Astrocyte (in vitro differentiated cells and primary cell): ENCODE measurements around the gene AQP2. TPM values are rescaled to one million over a fixed set of nuclear protein-coding genes. Genes with fewer than 3 reads are reported as not detected.

ENCODE experiments used
- DNase-seq: peaks from one replicate; pipeline ENCODE4 v3.0.0-alpha.2; 2010; ENCODE audit warnings: low read depth
- FAIRE-seq: peaks from 2 replicates; lab custom pipeline; 2011; peaks lifted over from hg19 to GRCh38; lab: Jason Lieb, UNC
- H2AFZ ChIP-seq: 2 replicates; pipeline ENCODE4 v1.6.0; 2012; ENCODE audit warnings: low read depth, low read length, inconsistent platforms
- H3K27ac ChIP-seq: 2 replicates; pipeline ENCODE4 v1.5.1; 2011; ENCODE audit warnings: low read depth, low read length, inconsistent platforms
- H3K27me3 ChIP-seq: 2 replicates; pipeline ENCODE4 v1.6.0; 2011; ENCODE audit warnings: low read length, inconsistent platforms; ENCODE audit not compliant: insufficient read depth
- H3K36me3 ChIP-seq: 2 replicates; pipeline ENCODE4 v1.5.1; 2011; ENCODE audit warnings: low read length, inconsistent platforms; ENCODE audit not compliant: insufficient read depth
- H3K4me1 ChIP-seq: 2 replicates; pipeline ENCODE4 v1.5.1; 2011; ENCODE audit warnings: low read length, inconsistent platforms; ENCODE audit not compliant: insufficient read depth
- H3K4me2 ChIP-seq: 2 replicates; pipeline ENCODE4 v1.6.0; 2012; ENCODE audit warnings: low read length, inconsistent platforms
- H3K4me3 ChIP-seq: 2 replicates; pipeline ENCODE4 v1.5.1; 2011; ENCODE audit warnings: low read depth, mild to moderate bottlenecking, low read length, inconsistent platforms; ENCODE audit not compliant: insufficient read depth
- H3K79me2 ChIP-seq: 2 replicates; pipeline ENCODE4 v1.6.0; 2012; ENCODE audit warnings: mild to moderate bottlenecking, low read length, inconsistent platforms; ENCODE audit not compliant: insufficient read depth
- H3K9ac ChIP-seq: 2 replicates; pipeline ENCODE4 v1.6.0; 2012; ENCODE audit warnings: mild to moderate bottlenecking, low read length, inconsistent platforms
- H3K9me3 ChIP-seq: 2 replicates; pipeline ENCODE4 v1.5.1; 2012; ENCODE audit warnings: low read depth, mild to moderate bottlenecking, low read length, inconsistent platforms; ENCODE audit not compliant: insufficient read depth
- H4K20me1 ChIP-seq: 2 replicates; pipeline ENCODE4 v1.6.0; 2012; ENCODE audit warnings: low read length, inconsistent platforms; ENCODE audit not compliant: insufficient read depth
- H3K27ac Mint-ChIP-seq: one replicate; pipeline ENCODE4 v1.8.0; 2021; ENCODE audit warnings: mild to moderate bottlenecking, mixed read lengths; ENCODE audit not compliant: unreplicated experiment
- H3K27me3 Mint-ChIP-seq: one replicate; pipeline ENCODE4 v1.8.0; 2021; ENCODE audit warnings: low read depth, mixed read lengths; ENCODE audit not compliant: unreplicated experiment
- H3K36me3 Mint-ChIP-seq: one replicate; pipeline ENCODE4 v1.8.0; 2021; ENCODE audit warnings: low read depth, mixed read lengths; ENCODE audit not compliant: unreplicated experiment
- H3K4me1 Mint-ChIP-seq: one replicate; pipeline ENCODE4 v1.8.0; 2021; ENCODE audit warnings: low read depth, mixed read lengths; ENCODE audit not compliant: unreplicated experiment
- H3K4me3 Mint-ChIP-seq: one replicate; pipeline ENCODE4 v1.8.0; 2021; ENCODE audit warnings: mild to moderate bottlenecking, moderate library complexity, mixed read lengths; ENCODE audit not compliant: unreplicated experiment
- H3K9me3 Mint-ChIP-seq: one replicate; pipeline ENCODE4 v1.8.0; 2021; ENCODE audit warnings: mild to moderate bottlenecking, mixed read lengths; ENCODE audit not compliant: unreplicated experiment
- CTCF ChIP-seq: IDR thresholded peaks from 2 replicates; pipeline ENCODE4 v1.5.1; 2011; ENCODE audit warnings: low read depth, mild to moderate bottlenecking, inconsistent platforms, low read length, moderate library complexity; ENCODE audit not compliant: insufficient read depth
- EZH2 ChIP-seq: IDR thresholded peaks from 2 replicates; pipeline ENCODE4 v1.6.1; 2012; ENCODE audit warnings: mild to moderate bottlenecking, low read length, inconsistent platforms; ENCODE audit not compliant: insufficient read depth
- total RNA-seq: library from RNA; stranded (reverse); gene quantifications from 2 replicates; pipeline ENCODE4 v1.2.1, GENCODE V29; 2021

AQP2 gene
- total RNA-seq, 1 donor from 2014 or later = not detected

- no peak overlapping the region for H3K4me2 ChIP-seq
- no peak overlapping the region for H3K9ac ChIP-seq
- no peaks in the 10 kb centered on the region for H3K36me3 Mint-ChIP-seq
- H3K36me3 ChIP-seq = no peaks in the 10 kb centered on the region
- no peak overlapping the region for H3K27ac ChIP-seq
- H3K4me3 Mint-ChIP-seq = no peak overlapping the region
- peak overlapping the region; percentile 75 for H3K27ac Mint-ChIP-seq
- H3K9me3 ChIP-seq = no peaks in the 10 kb centered on the region
- H2AFZ ChIP-seq = no peak overlapping the region
- H3K4me1 Mint-ChIP-seq = peaks cover 19% of the 10 kb centered on the region
- peaks cover 9% of the 10 kb centered on the region for H3K27me3 Mint-ChIP-seq
- FAIRE-seq (peak; percentile 9), DNase-seq (peak; percentile 68)
- H4K20me1 ChIP-seq = no peaks in the 10 kb centered on the region
- TF ChIP-seq CTCF (no peak), EZH2 (no peak)
- H3K79me2 ChIP-seq = no peaks in the 10 kb centered on the region
- H3K27me3 ChIP-seq = no peaks in the 10 kb centered on the region
- H3K9me3 Mint-ChIP-seq = no peaks in the 10 kb centered on the region
- no peaks in the 10 kb centered on the region for H3K4me1 ChIP-seq
- H3K4me3 ChIP-seq = no peak overlapping the region
These were observed 19.8 kb upstream of the AQP2 start for GRCh38 chr12:49930515-49931288.

- TF ChIP-seq EZH2 (no peak), CTCF (no peak)
- Histone ChIP-seq H3K4me2 (no peak overlapping the region), H3K27ac (no peak overlapping the region), H3K9me3 (no peaks in the 10 kb centered on the region), H3K9ac (no peak overlapping the region), H2AFZ (no peak overlapping the region), H3K4me3 (no peak overlapping the region), H3K4me1 (no peaks in the 10 kb centered on the region), H3K36me3 (no peaks in the 10 kb centered on the region), H3K27me3 (no peaks in the 10 kb centered on the region), H3K79me2 (no peaks in the 10 kb centered on the region), H4K20me1 (no peaks in the 10 kb centered on the region)
- Mint-ChIP-seq H3K27me3 (peaks cover 9% of the 10 kb centered on the region), H3K27ac (no peak overlapping the region), H3K4me1 (peaks cover 15% of the 10 kb centered on the region), H3K9me3 (no peaks in the 10 kb centered on the region), H3K36me3 (no peaks in the 10 kb centered on the region), H3K4me3 (no peak overlapping the region)
- DNase-seq = no peak
- no peak for FAIRE-seq
These were observed 18.5 kb upstream of the AQP2 start for GRCh38 chr12:49932023-49932422.

GRCh38 chr12:49932533-49933130, 17.9 kb upstream of the AQP2 start:
- H3K27ac ChIP-seq = no peak overlapping the region
- H3K9ac ChIP-seq = no peak overlapping the region
- H3K4me3 Mint-ChIP-seq = no peak overlapping the region
- no peaks in the 10 kb centered on the region for H3K27me3 ChIP-seq
- FAIRE-seq = no peak
- no peaks in the 10 kb centered on the region for H3K9me3 ChIP-seq
- no peaks in the 10 kb centered on the region for H3K36me3 Mint-ChIP-seq
- H3K4me1 Mint-ChIP-seq = peaks cover 15% of the 10 kb centered on the region
- no peak overlapping the region for H2AFZ ChIP-seq
- H3K4me3 ChIP-seq = no peak overlapping the region
- DNase-seq = no peak
- peaks cover 9% of the 10 kb centered on the region for H3K27me3 Mint-ChIP-seq
- H4K20me1 ChIP-seq = no peaks in the 10 kb centered on the region
- H3K4me1 ChIP-seq = no peaks in the 10 kb centered on the region
- TF ChIP-seq EZH2 (no peak), CTCF (no peak)
- H3K79me2 ChIP-seq = no peaks in the 10 kb centered on the region
- no peak overlapping the region for H3K27ac Mint-ChIP-seq
- H3K9me3 Mint-ChIP-seq = no peaks in the 10 kb centered on the region
- no peak overlapping the region for H3K4me2 ChIP-seq
- no peaks in the 10 kb centered on the region for H3K36me3 ChIP-seq
